Endothelial cell (in vitro differentiated cells): ENCODE results near the gene ARHGEF35. TPM values are rescaled to one million over a fixed set of nuclear protein-coding genes. Genes with fewer than 3 reads are reported as not detected.

Experiments
- DNase-seq: peaks from one replicate; pipeline ENCODE4 v3.0.0; 2021; ENCODE audit warnings: low spot score
- H3K27ac Mint-ChIP-seq: one replicate; pipeline ENCODE4 v1.8.0; 2021; ENCODE audit warnings: mixed read lengths, inconsistent platforms; ENCODE audit not compliant: unreplicated experiment
- H3K27me3 Mint-ChIP-seq: one replicate; pipeline ENCODE4 v1.8.0; 2021; ENCODE audit warnings: mild to moderate bottlenecking, moderate library complexity, mixed read lengths, inconsistent platforms; ENCODE audit not compliant: unreplicated experiment
- H3K36me3 Mint-ChIP-seq: one replicate; pipeline ENCODE4 v1.8.0; 2021; ENCODE audit warnings: mild to moderate bottlenecking, low read depth, mixed read lengths, inconsistent platforms; ENCODE audit not compliant: unreplicated experiment
- H3K4me1 Mint-ChIP-seq: one replicate; pipeline ENCODE4 v1.8.0; 2021; ENCODE audit warnings: mild to moderate bottlenecking, mixed read lengths, inconsistent platforms; ENCODE audit not compliant: unreplicated experiment
- H3K4me3 Mint-ChIP-seq: one replicate; pipeline ENCODE4 v1.8.0; 2021; ENCODE audit warnings: mild to moderate bottlenecking, mixed read lengths, inconsistent platforms; ENCODE audit not compliant: unreplicated experiment
- H3K9me3 Mint-ChIP-seq: one replicate; pipeline ENCODE4 v1.8.0; 2021; ENCODE audit warnings: mixed read lengths, inconsistent platforms; ENCODE audit not compliant: unreplicated experiment
- total RNA-seq: library from RNA; stranded (reverse); fragmentation: NEBNext Ultra II Directional; extraction: Animal tissue kit (Norgen Biotek cat#: 25700); gene quantifications from one replicate; pipeline ENCODE4 v1.2.1, GENCODE V29; 2021; ENCODE audit not compliant: unreplicated experiment
- TF ChIP-seq, protein P1 (sequence below): fragments of 200-600 bp; sonication (generic); IDR thresholded peaks from one replicate; pipeline ENCODE4 v1.5.0; 2021; ENCODE audit warnings: antibody characterized with exemption; ENCODE audit not compliant: unreplicated experiment

The ARHGEF35 gene
- total RNA-seq, 1 donor from 2014 or later = 6.1 TPM

GRCh38 chr7:144148224-144148827 is 47.3 kb downstream of the ARHGEF35 start:
- Mint-ChIP-seq H3K9me3 (peaks cover 16% of the 10 kb centered on the region), H3K27ac (no peak overlapping the region), H3K4me1 (no peaks in the 10 kb centered on the region), H3K36me3 (peaks cover 3% of the 10 kb centered on the region), H3K4me3 (no peak overlapping the region), H3K27me3 (no peaks in the 10 kb centered on the region)
- DNase-seq = no peak
- TF ChIP-seq, protein P1, sequence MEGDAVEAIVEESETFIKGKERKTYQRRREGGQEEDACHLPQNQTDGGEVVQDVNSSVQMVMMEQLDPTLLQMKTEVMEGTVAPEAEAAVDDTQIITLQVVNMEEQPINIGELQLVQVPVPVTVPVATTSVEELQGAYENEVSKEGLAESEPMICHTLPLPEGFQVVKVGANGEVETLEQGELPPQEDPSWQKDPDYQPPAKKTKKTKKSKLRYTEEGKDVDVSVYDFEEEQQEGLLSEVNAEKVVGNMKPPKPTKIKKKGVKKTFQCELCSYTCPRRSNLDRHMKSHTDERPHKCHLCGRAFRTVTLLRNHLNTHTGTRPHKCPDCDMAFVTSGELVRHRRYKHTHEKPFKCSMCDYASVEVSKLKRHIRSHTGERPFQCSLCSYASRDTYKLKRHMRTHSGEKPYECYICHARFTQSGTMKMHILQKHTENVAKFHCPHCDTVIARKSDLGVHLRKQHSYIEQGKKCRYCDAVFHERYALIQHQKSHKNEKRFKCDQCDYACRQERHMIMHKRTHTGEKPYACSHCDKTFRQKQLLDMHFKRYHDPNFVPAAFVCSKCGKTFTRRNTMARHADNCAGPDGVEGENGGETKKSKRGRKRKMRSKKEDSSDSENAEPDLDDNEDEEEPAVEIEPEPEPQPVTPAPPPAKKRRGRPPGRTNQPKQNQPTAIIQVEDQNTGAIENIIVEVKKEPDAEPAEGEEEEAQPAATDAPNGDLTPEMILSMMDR = no peak

DNA sequence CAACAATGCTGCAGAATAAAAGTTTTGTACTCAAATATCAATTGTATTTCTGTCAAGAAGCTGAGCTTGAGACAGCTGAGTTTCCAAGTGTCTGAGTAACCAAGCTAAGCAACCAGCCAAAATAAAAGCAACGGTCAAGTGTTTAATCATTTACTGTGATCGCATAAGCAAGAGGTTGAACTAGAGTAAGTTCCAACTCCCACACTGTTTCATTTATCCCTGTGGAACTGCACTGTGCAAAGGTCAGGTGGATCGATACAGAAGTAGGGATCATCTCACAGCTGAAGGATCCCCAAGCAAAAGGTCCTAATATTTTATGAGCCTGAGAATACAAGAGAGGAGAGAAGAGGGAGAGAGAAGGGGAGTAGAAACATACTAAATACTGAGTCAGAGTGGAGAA is 51.2 kb downstream of the ARHGEF35 start:
- H3K4me3 Mint-ChIP-seq = no peak overlapping the region
- TF ChIP-seq, protein P1 = no peak
- H3K9me3 Mint-ChIP-seq = peaks cover 16% of the 10 kb centered on the region
- no peak overlapping the region for H3K27ac Mint-ChIP-seq
- H3K36me3 Mint-ChIP-seq = peaks cover 3% of the 10 kb centered on the region
- H3K27me3 Mint-ChIP-seq = peaks cover 1% of the 10 kb centered on the region
- no peaks in the 10 kb centered on the region for H3K4me1 Mint-ChIP-seq
- no peak for DNase-seq

GRCh38 chr7:144142187-144142586 is 53.4 kb downstream of the ARHGEF35 start:
- Mint-ChIP-seq H3K36me3 (no peaks in the 10 kb centered on the region), H3K4me1 (no peaks in the 10 kb centered on the region), H3K4me3 (no peak overlapping the region), H3K27ac (no peak overlapping the region), H3K27me3 (peaks cover 1% of the 10 kb centered on the region), H3K9me3 (peaks cover 7% of the 10 kb centered on the region)
- no peak for DNase-seq
- TF ChIP-seq, protein P1 = no peak

- H3K9me3 Mint-ChIP-seq = no peaks in the 10 kb centered on the region
- H3K27ac Mint-ChIP-seq = no peak overlapping the region
- DNase-seq = no peak
- no peaks in the 10 kb centered on the region for H3K36me3 Mint-ChIP-seq
- H3K27me3 Mint-ChIP-seq = no peaks in the 10 kb centered on the region
- H3K4me3 Mint-ChIP-seq = no peak overlapping the region
- H3K4me1 Mint-ChIP-seq = no peaks in the 10 kb centered on the region
- TF ChIP-seq, protein P1 = no peak
Observed at GRCh38 chr7:144137501-144137900, 58.1 kb downstream of the ARHGEF35 start.

Other genes with a start within 250 kb of the ARHGEF35 start
- not detected for gene OR2F1, start 241.0 kb downstream of the ARHGEF35 start, total RNA-seq
- not detected for gene OR6B1, start 195.5 kb downstream of the ARHGEF35 start, total RNA-seq
- gene OR2A5, start 146.9 kb downstream of the ARHGEF35 start, total RNA-seq = not detected
- gene OR2A25, start 126.0 kb downstream of the ARHGEF35 start, total RNA-seq = not detected
- gene OR2A12, start 109.6 kb downstream of the ARHGEF35 start, total RNA-seq = not detected
- not detected for gene OR2A2, start 86.2 kb downstream of the ARHGEF35 start, total RNA-seq
- gene OR2A14, start 72.7 kb downstream of the ARHGEF35 start, total RNA-seq = not detected
- 3.3 TPM for gene CTAGE4, start 12.4 kb downstream of the ARHGEF35 start, total RNA-seq
- 0.08 TPM for gene OR2A42, start 43.8 kb upstream of the ARHGEF35 start, total RNA-seq
- gene OR2A7, start 69.0 kb upstream of the ARHGEF35 start, total RNA-seq = 2.6 TPM
- 0.80 TPM for gene CTAGE8, start 73.5 kb upstream of the ARHGEF35 start, total RNA-seq
- gene OR2A1, start 116.6 kb upstream of the ARHGEF35 start, total RNA-seq = not detected
- 11.9 TPM for gene ARHGEF5, start 159.6 kb upstream of the ARHGEF35 start, total RNA-seq
- gene NOBOX, start 207.9 kb upstream of the ARHGEF35 start, total RNA-seq = not detected